ENCODE measurements around the gene RHPN2.
"Not testable (repeated sequence)": the region's sequence is repeated elsewhere in the genome, so short reads cannot be mapped to it uniquely, and the experiment has no call there.

The RHPN2 gene

GRCh38 chr19:33026602-33027001 lies 38.1 kb downstream of the RHPN2 start:
- not testable (repeated sequence) for DNase-seq (ENCODE audit: low read depth)

GRCh38 chr19:33025468-33026238 lies 39.0 kb downstream of the RHPN2 start:
- DNase-seq (ENCODE audit: low read depth): not testable (repeated sequence)

- no peak for DNase-seq (ENCODE audit: low read depth)
Observed at GRCh38 chr19:33024398-33024797, 40.3 kb downstream of the RHPN2 start.

- DNase-seq (ENCODE audit: low read depth): no peak
Observed at GRCh38 chr19:33022472-33023116, 42.1 kb downstream of the RHPN2 start.

- DNase-seq (ENCODE audit: low read depth): not testable (repeated sequence)
Observed at GRCh38 chr19:33010891-33011290, 53.8 kb downstream of the RHPN2 start.

GRCh38 chr19:33008738-33009137 lies 56.0 kb downstream of the RHPN2 start:
- DNase-seq (ENCODE audit: low read depth): no peak

GRCh38 chr19:33005440-33005839 lies 59.2 kb downstream of the RHPN2 start:
- DNase-seq (ENCODE audit: low read depth): no peak

- DNase-seq (ENCODE audit: low read depth): not testable (repeated sequence)
Observed at GRCh38 chr19:33003424-33004024, 61.2 kb downstream of the RHPN2 start.

GRCh38 chr19:33002126-33002865 lies 62.4 kb downstream of the RHPN2 start:
- not testable (repeated sequence) for DNase-seq (ENCODE audit: low read depth)

GRCh38 chr19:33000910-33001309 lies 63.8 kb downstream of the RHPN2 start:
- no peak for DNase-seq (ENCODE audit: low read depth)

- DNase-seq (ENCODE audit: low read depth): no peak
Observed at GRCh38 chr19:33000510-33000909, 64.2 kb downstream of the RHPN2 start.

GRCh38 chr19:32998722-32999121 lies 66.0 kb downstream of the RHPN2 start:
- no peak for DNase-seq (ENCODE audit: low read depth)

GRCh38 chr19:32997716-32998355 lies 66.9 kb downstream of the RHPN2 start:
- DNase-seq (ENCODE audit: low read depth): no peak

- not testable (repeated sequence) for DNase-seq (ENCODE audit: low read depth)
Observed at GRCh38 chr19:32997061-32997464, 67.6 kb downstream of the RHPN2 start.

- not testable (repeated sequence) for DNase-seq (ENCODE audit: low read depth)
Observed at GRCh38 chr19:32995966-32996365, 68.7 kb downstream of the RHPN2 start.

GRCh38 chr19:32988724-32989123 lies 76.0 kb downstream of the RHPN2 start:
- DNase-seq (ENCODE audit: low read depth): no peak

- DNase-seq (ENCODE audit: low read depth): not testable (repeated sequence)
Observed at GRCh38 chr19:32988254-32988653, 76.4 kb downstream of the RHPN2 start.

- not testable (repeated sequence) for DNase-seq (ENCODE audit: low read depth)
Observed at GRCh38 chr19:32982488-32982887, 82.2 kb downstream of the RHPN2 start.

GRCh38 chr19:32979807-32980206 lies 84.9 kb downstream of the RHPN2 start:
- not testable (repeated sequence) for DNase-seq (ENCODE audit: low read depth)

- not testable (repeated sequence) for DNase-seq (ENCODE audit: low read depth)
Observed at GRCh38 chr19:32977813-32978212, 86.9 kb downstream of the RHPN2 start.

GRCh38 chr19:32977280-32977679 lies 87.4 kb downstream of the RHPN2 start:
- DNase-seq (ENCODE audit: low read depth): no peak
